Stimulated activated CD4-positive, alpha-beta T cell treated with anti-CD3 and anti-CD28 coated beads, Interleukin-1b, Interleukin-23, amount 100 ng/mL, for 24 hours (primary cell): ENCODE results near the gene MAD1L1.

Experiments
- DNase-seq, 4 experiments: peaks; one replicate each; pipeline ENCODE4 v3.0.0-alpha.2; 2020; ENCODE audit warnings: low read depth in 4 of 4, low spot score in 1 of 4

MAD1L1 gene

GRCh38 chr7:1918063-1918645, 314.6 kb downstream of the MAD1L1 start:
- DNase-seq, result no peak

GRCh38 chr7:1917221-1918062, 315.3 kb downstream of the MAD1L1 start:
- no peak for DNase-seq

DNA sequence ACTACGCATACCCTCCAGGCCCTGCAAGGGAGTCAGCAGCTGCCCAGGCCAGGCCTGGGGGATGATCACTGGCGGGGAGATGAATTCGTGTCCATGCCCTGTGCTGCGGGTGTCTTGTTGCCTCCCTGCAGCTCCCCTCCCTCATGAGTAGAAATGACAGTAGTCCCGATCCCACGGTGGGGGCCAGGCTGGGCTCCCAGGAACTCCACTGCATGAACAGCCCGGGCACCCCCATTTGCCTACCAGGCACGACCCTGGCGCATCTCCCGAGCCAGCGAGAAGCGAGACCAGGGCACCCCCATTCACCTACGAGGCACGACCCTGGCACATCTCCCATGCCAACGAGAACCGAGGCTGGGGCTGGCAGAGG, 316.2 kb downstream of the MAD1L1 start:
- no peak for DNase-seq

- no peak for DNase-seq
These were observed 316.7 kb downstream of the MAD1L1 start for GRCh38 chr7:1915956-1916600.

DNA sequence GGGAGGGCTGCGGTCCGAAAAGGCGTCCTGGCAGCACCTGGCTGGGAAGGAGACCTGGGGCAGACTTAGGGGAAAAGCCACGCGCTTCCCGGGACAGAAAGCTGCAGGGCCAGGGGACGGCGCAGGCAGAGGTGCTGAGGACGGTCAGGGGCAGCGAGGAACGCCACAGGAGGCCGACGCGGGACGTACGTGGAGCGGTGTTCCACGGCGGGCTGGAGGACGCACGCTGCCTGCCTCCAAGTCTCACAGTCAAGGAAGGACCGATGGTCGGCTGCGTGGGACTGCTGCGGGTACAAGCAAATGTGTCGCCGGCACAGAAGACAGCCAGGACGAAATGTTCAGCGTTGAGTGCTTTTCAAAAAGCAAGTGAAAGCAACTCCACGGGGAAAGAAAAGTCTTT, 317.4 kb downstream of the MAD1L1 start:
- no peak for DNase-seq

DNA sequence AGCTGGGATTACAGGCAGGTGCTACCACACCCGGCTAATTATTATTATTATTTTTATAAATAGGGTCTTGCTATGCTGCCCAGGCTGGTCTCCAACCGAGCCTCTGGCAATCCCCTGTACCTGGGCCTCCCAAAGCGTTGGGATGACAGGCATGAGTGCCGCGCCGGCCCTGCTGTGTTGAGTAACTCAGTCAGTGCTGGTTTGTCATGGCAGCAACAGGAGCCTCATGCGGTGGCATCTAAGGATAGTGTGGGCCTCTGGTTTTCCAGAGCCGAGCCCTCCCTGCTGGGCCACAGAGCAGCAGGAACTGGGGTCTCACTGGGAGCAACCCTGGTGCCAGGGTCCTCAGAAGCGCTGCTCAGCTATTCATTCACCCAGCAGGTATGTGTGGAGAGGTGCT, 318.0 kb downstream of the MAD1L1 start:
- no peak for DNase-seq

- no peak for DNase-seq
These were observed 318.4 kb downstream of the MAD1L1 start for GRCh38 chr7:1914321-1914720.

GRCh38 chr7:1913466-1914282, 319.1 kb downstream of the MAD1L1 start:
- no peak for DNase-seq

- DNase-seq, result no peak
These were observed 319.9 kb downstream of the MAD1L1 start for GRCh38 chr7:1912593-1913465.

DNA sequence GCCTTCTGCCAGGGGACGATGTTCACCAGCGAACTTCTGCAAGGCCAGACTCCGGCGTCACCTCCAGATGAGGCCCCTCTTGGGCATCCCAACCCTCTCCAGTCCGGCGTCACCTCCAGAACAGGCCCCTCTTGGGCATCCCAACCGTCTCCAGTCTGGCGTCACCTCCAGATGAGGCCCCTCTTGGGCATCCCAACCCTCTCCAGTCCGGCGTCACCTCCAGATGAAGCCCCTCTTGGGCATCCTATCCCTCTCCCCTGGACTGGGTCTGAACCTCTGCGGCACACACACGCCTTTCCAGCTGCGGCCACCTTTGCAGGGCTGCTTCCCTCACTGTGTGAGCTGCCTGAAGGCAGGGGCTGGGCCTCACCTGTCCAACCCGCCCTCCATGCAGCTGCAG, 321.2 kb downstream of the MAD1L1 start:
- no peak for DNase-seq

GRCh38 chr7:1910827-1911226, 321.9 kb downstream of the MAD1L1 start:
- no peak for DNase-seq

DNA sequence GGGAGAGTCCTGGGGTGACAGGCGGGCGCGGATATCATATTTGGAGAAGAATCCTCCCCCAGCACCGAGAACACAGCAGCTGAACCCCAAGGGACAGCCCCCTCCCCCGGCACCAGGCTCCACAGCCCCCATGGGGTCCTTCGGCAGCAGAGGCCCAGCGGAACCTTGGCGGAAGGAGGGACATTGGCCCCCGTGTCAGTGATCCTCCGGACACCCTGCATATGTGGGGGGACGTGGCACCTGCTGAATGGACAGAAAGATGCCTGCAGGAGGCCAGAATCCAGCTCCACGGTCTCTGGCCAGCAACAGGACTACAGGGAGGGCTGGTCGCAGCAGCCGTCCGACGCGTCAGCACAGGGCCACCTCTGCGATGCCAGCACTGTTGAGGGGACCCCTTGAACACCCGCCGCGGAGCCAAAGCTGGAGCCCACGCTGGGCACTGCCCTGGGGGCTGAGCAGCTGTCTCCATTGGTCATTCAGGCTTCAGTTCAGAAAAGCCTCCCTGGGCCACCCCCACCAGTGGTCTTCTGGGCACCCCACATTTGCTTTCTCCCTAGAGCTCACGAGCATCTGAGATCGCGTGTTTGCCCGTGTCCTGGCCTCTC, 322.6 kb downstream of the MAD1L1 start:
- DNase-seq, result no peak

- DNase-seq, result no peak
These were observed 323.3 kb downstream of the MAD1L1 start for GRCh38 chr7:1909476-1909875.

DNA sequence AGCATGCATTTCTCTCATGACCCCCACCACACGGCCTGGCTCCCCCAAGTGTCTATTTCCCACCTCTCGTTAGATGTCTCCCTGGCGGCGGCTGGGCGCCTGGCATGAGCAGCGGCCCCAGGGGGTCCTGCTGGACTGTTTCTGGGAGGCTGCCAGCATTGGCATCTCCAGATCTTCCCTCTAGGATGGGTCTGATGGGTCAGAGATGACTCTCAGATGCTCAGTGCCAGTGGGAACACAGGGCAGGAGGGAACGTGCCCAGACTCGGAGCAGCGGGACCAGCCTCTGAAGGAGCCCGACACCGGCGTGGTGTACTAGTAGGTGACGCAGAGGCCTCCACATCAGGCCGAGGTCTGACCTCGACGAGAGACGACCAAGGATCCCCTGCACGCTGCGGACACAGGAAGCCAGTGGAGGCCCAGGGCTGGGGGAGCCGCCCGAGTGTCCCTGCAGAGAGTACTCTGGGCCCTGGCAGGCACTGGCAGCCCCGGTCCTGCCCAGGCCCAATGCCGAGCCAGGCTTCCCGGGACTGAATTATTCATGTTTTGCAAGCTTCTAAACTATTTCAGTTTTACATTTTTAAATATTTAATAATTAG, 323.8 kb downstream of the MAD1L1 start:
- DNase-seq, result no peak

GRCh38 chr7:1907751-1908365, 324.9 kb downstream of the MAD1L1 start:
- DNase-seq, result no peak

GRCh38 chr7:1906988-1907745, 325.6 kb downstream of the MAD1L1 start:
- no peak for DNase-seq

- no peak for DNase-seq
These were observed 326.5 kb downstream of the MAD1L1 start for GRCh38 chr7:1906087-1906830.
